Stimulated activated CD4-positive, alpha-beta T cell treated with anti-CD3 and anti-CD28 coated beads, Interleukin-12 subunit alpha, Interleukin-12 subunit beta, amount 100 ng/mL, for 24 hours (primary cell): ENCODE results near the gene FANK1.
"Not testable (repeated sequence)": the region's sequence is repeated elsewhere in the genome, so short reads cannot be mapped to it uniquely, and the experiment has no call there.

ENCODE experiments used
- DNase-seq, 2 experiments: peaks; one replicate each; pipeline ENCODE4 v3.0.0-alpha.2; 2020; ENCODE audit warnings: low read depth in 2 of 2

Gene FANK1

GRCh38 chr10:125928928-125929585 is 32.7 kb downstream of the FANK1 start:
- DNase-seq: no peak

GRCh38 chr10:125929618-125930017 is 33.3 kb downstream of the FANK1 start:
- no peak for DNase-seq

- DNase-seq: no peak
Observed at GRCh38 chr10:125933693-125934092, 37.3 kb downstream of the FANK1 start.

GRCh38 chr10:125936331-125936730 is 40.0 kb downstream of the FANK1 start:
- no peak for DNase-seq

- DNase-seq: no peak
Observed at GRCh38 chr10:125940515-125940914, 44.2 kb downstream of the FANK1 start.

GRCh38 chr10:125951290-125951689 is 54.9 kb downstream of the FANK1 start:
- no peak for DNase-seq

- DNase-seq: no peak
Observed at GRCh38 chr10:125953778-125954385, 57.5 kb downstream of the FANK1 start.

- DNase-seq: no peak
Observed at GRCh38 chr10:125955766-125956165, 59.4 kb downstream of the FANK1 start.

GRCh38 chr10:125961743-125962142 is 65.4 kb downstream of the FANK1 start:
- no peak for DNase-seq

GRCh38 chr10:125962200-125962599 is 65.8 kb downstream of the FANK1 start:
- DNase-seq: no peak

GRCh38 chr10:125964558-125964957 is 68.2 kb downstream of the FANK1 start:
- no peak for DNase-seq

- no peak for DNase-seq
Observed at GRCh38 chr10:125967533-125967932, 71.2 kb downstream of the FANK1 start.

- DNase-seq: not testable (repeated sequence)
Observed at GRCh38 chr10:125970077-125970630, 73.8 kb downstream of the FANK1 start.

GRCh38 chr10:125976960-125977605 is 80.7 kb downstream of the FANK1 start:
- DNase-seq: no peak

GRCh38 chr10:125979976-125980375 is 83.6 kb downstream of the FANK1 start:
- DNase-seq: no peak

- DNase-seq: no peak
Observed at GRCh38 chr10:125980521-125981035, 84.2 kb downstream of the FANK1 start.

- DNase-seq: no peak
Observed at GRCh38 chr10:125982260-125982948, 86.0 kb downstream of the FANK1 start.

- DNase-seq: no peak
Observed at GRCh38 chr10:125983161-125983560, 86.8 kb downstream of the FANK1 start.

- no peak for DNase-seq
Observed at GRCh38 chr10:125983656-125984055, 87.3 kb downstream of the FANK1 start.

GRCh38 chr10:125984346-125984745 is 88.0 kb downstream of the FANK1 start:
- no peak for DNase-seq

GRCh38 chr10:125984865-125985495 is 88.6 kb downstream of the FANK1 start:
- DNase-seq: no peak
